HG02678 (cell line): Measurements from ENCODE around the gene PTPRCAP.
"Not testable (repeated sequence)": the region's sequence is repeated elsewhere in the genome, so short reads cannot be mapped to it uniquely, and the experiment has no call there.

Experiments
- ATAC-seq: cut with Tn5 transposase; IDR thresholded peaks from one replicate; pipeline ENCODE4 v1.9.1; 2021; ENCODE audit warnings: mild to moderate bottlenecking, moderate library complexity; ENCODE audit not compliant: unreplicated experiment

PTPRCAP gene, protein sequence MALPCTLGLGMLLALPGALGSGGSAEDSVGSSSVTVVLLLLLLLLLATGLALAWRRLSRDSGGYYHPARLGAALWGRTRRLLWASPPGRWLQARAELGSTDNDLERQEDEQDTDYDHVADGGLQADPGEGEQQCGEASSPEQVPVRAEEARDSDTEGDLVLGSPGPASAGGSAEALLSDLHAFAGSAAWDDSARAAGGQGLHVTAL

DNA sequence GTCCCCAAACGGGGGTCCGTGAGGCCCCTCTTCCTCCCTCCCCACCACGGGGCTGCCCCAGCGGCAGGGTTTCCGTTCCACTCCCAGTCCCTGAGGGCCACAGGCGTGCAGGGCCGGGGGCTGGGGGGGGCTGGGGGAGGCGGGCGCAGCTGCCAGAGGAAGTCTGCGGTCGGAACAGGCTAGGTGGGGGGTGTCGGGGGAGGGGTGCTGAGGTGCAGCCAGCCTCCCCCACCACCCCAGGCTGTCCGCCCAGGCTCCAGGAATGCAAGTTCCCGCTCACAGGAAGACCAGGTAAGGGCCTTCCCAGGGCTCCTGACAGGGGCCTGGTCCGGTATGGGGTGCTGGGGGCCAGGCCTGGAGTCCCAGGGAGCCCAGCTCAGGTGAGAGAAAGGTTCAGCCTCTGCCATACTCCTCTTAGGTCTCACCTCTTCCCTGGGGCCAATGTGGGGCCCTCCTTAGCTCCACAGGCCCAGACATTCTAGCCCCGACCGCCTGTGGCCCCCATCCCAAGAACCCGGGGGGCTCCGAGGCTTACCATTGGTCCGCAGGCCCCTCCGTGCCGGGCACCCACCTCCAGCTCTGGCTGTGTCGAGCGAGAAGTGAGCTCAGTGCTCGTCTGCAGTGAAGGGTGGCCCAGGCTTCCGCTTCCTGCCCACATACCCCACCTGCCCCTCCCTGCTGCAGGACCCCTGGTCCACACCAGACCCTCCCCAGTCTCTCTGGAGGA, at the start of gene PTPRCAP:
Gene PTPRCAP, minus strand, starts transcription at position 601 of the 727 bp plus-strand sequence. Its CDS starts 63 bp downstream, at position 538.
- ATAC-seq, result peak; percentile 37

DNA sequence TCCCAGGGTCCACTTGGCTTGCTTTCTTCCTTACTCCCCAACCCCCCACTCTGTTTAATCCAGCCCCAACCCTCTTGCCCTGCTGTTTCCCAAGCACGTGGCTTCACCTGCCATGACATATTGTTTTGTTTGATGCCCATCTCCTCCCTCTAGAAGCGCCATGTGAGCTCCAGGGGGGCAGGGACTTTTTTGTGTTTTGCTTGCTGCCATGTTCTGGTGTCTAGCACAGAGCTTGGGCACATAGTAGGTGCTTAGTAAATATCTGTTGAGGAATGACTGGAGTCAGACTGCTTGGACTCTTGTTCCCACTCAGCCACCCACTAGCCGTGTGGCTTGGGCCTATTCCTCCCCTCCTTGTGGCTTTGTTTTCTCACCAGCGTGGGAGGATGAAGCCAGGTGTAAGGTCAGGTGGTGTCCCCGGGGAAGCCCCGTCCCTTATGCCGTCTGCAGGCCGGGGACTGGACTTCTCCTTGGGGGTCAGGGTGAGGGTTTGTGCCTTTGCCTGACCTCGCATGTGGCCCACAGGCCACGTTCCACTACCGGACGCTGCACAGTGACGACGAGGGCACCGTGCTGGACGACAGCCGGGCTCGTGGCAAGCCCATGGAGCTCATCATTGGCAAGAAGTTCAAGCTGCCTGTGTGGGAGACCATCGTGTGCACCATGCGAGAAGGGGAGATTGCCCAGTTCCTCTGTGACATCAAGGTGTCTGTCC, 49.2 kb upstream of the PTPRCAP start:
- ATAC-seq, result peak; percentile 35

DNA sequence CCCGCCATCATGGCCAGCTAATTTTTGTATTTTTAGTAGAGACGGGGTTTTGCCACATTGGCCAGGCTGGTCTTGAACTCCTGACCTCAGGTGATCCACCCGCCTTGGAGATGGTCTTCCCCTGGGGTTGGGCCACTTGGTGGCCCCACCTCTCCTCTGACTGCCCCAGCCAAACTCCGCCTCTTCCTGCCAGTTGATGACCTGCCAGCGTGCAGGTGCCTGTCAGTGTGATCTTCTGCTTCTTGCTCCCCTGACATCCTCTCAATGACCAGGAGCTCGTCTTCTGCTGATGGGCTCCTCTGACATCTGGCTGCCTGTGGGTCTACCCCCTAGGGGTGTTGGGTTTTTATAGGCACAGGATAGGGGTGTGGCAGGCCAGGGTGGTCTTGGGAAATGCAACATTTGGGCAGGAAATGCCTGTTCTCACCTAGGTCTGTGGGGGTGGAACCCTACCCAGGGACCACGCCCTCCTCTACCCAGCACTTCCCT, 48.4 kb upstream of the PTPRCAP start:
- not testable (repeated sequence) for ATAC-seq

DNA sequence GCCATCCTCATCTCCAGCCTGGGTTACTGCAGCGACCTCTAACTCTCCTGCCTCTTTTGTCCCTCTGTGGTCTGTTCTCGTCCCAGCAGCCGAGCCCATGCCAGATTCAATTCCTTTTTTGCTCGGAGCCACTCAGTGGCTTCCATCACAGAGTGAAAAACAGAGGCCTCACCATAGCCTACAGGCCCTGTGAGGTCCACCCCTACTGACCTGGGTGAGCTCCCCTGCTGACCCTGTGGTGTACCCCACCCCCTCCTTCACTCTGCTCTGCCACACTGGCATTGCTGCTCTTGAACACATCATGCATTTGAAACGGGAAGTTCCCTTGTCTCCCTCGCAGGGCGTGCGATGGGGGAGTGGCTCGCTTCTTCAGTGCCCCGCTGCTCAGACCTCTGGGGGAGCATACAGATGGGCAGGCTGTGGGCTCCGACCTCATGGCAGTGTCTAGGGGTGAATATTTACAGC, 47.4 kb upstream of the PTPRCAP start:
- no peak for ATAC-seq

DNA sequence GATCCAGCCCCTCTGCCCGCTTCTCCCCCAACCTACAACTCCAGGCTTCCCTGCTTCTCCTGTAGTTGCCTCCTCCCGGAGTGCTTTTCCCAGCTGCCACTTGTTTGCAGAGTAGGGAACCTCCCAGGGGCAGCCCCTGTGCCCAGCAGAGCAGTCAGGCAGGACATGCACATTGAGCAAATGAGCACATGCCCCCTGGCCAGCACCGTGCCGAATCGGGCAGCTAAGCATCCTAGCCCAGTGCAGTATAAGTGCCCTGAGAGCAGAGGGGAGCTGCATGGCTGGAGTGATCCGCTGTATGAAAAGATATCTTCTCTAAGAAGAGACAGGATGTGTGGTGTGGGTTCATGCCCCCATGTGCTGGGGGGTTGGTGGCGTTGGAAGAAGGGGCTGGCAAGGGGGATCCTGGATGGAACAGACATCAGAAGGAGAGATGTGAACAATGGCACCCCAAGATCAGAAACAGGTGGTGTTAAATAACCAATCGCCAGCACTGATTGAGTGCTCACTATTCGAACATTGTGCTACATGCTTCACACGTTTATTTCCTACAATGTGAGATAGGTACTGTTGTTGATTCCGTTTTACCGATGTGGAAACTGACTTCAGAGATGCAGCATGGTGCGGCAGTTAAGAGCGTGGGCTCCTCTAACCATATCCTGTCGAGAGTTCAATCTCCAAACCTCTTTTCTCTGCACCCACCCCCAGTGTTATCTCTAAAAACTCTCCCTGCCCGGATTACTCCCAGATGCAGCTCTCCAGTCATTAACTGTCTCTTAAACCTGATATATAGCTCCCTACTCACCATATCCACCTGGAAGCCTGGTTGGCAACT, 46.6 kb upstream of the PTPRCAP start:
- ATAC-seq, result no peak

DNA sequence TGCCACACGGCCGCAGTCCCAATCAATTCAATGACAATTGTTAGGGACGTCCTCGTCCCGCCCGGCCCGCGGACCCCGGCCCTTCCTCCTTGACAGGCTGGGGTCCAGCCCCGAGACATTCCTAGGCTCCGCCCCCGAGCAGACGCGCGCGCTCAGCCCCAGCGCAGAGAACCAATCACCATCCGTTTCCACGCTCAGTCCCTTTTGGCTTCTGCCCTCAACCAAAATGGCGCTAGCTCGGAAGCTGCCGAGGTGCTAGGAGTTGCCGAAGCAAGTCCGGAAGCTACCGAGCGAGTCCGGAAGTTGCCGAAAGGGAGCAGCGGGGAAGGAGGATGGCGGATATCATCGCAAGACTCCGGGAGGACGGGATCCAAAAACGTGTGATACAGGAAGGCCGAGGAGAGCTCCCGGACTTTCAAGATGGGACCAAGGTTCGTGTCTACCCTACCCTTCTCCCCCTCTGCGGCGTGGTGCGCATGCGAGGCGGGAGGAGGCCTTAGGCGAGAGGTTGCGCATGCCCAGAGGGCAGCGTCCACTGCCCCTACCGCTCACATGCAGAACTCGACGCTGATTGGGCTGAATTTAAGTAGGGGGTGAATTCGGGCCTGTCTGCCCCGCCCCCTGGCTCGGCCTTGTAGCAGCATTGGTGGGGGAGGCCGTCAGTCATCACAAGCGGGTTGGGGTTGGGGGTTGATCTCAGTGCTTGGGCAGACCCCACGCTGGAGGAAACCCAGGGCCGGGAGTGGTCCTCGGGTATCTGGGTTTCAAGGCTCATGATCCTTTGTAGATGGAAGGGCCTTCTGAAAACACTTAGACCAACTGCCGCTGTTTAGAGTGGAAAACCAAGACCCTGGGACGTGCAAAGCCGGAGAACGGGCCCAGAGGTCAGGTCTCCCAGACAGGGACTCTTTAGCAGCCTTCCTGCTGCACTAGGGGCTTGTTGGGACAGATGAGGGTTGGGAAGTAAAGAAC, 45.6 kb upstream of the PTPRCAP start, which contains the start of gene AIP:
Gene AIP, plus strand, starts transcription at position 200 of the 972 bp plus-strand sequence. Its CDS starts 133 bp downstream, at position 333.
- peak; percentile 69 for ATAC-seq

DNA sequence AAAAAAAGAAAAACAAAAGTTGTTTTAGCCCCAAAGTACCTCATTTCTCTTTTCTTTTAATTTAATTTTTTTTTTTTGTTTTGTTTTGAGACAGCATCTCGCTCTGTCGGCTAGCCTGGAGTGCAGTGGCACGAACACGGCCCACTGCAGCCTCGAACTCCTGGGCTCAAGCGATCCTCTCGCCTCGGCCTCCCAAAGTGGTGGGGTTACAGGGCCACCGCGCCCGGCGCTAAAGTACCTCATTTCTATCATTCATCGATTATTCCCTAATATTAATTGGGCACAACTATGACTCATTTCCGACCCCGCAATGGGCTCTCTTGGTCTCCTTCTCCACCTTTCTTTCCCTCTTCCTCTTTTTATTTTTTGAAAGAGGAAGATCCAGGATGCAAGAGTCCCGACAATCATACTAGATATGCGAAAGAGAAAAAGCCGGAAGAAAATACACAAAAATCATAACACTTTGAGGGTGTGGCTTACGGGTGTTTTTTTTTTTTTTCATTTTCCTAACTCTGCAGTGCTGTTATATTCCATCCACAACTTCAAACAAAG, 44.9 kb upstream of the PTPRCAP start:
- ATAC-seq, result peak; percentile 0

DNA sequence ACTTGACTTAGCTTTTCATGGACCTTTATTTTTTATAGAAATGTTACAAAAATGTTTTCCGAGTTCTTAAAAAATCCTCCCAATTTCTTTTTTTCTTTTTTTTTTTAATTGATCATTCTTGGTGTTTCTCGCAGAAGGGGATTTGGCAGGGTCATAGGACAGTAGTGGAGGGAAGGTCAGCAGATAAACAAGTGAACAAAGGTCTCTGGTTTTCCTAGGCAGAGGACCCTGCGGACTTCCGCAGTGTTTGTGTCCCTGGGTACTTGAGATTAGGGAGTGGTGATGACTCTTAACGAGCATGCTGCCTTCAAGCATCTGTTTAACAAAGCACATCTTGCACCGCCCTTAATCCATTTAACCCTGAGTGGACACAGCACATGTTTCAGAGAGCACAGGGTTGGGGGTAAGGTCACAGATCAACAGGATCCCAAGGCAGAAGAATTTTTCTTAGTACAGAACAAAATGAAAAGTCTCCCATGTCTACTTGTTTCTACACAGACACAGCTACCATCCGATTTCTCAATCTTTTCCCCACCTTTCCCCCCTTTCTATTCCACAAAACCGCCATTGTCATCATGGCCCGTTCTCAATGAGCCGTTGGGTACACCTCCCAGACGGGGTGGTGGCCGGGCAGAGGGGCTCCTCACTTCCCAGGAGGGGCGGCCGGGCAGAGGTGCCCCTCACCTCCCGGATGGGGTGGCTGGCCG, 40.0 kb upstream of the PTPRCAP start:
- ATAC-seq, result not testable (repeated sequence)

DNA sequence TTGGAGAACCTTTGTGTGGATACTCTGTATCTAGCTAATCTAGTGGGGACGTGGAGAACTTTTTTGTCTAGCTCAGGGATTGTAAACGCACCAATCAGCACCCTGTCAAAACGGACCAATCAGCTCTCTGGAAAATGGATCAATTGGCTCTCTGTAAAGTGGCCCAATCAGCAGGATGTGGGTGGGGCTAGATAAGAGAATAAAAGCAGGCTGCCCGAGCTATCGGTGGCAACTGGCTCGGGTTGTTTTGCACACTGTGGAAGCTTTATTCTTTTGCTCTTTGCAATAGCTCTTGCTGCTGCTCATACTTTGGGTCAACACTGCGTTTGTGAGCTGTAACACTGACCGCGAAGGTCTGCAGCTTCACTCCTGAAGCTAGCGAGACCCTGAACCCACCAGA, 39.2 kb upstream of the PTPRCAP start:
- ATAC-seq, result not testable (repeated sequence)

DNA sequence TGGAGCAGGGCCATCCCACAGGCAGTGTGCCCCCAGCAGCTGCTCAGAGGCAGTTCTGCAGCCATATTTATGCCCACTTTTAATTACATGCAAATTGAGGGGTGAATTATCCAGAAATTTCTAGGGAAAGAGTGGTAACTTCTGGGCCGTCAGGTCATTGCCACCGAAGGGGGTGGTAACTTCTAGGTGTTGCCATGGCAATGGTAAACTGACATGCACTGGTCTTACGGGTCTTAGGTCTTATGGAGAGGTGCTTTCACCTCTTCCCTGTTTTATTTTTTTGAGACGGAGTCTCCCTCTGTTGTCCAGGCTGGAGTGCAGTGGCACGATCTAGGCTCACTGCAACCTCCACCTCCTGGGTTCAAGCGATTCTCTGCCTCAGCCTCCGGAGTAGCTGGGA, 35.4 kb upstream of the PTPRCAP start:
- ATAC-seq, result no peak

DNA sequence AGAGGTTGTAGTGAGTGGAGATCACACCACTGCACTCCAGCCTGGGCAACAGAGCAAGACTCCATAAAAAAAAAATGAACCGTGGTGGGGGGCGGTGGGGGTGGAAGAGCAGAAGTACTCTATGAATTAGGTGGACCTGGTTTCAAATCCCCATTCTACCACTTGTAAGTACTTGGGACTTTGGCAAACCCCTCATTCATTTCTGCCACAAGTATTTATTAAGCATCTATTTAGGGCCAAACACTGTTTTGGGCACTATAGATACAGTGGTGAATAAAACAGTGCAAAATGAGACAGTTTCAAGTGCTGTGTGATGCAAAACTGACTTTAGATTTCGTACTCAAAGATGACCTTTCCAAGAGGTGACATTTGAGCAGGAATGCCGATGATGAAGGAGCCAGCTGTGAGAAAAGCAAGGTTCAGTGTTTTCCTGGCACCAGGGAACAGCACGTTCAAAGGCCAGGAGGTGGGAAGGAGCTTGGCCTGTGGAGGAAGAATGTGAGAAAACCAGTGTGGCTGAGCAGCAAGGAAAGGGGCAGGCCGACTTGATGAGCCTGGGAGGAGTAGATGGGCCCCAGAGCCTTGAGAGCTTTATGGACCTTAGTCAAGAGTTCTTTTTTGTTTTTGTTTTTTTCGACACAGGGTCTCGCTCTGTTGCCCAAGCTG, 33.0 kb upstream of the PTPRCAP start:
- ATAC-seq, result no peak

DNA sequence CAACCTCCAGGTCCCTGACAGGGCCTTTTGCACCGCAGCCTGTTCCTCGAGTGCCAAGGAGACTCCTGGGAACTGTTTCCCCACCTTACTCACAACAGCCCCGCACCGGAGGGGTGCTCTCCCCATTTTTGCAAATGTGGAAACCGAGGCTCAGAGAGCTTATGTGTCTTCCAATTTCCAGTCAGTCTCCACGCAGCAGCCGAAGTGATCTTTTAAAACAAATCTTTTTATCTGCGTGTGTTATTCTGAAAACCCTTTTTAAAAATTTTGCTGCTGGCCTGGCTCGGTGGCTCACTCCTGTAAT, 32.0 kb upstream of the PTPRCAP start:
- ATAC-seq, result no peak

DNA sequence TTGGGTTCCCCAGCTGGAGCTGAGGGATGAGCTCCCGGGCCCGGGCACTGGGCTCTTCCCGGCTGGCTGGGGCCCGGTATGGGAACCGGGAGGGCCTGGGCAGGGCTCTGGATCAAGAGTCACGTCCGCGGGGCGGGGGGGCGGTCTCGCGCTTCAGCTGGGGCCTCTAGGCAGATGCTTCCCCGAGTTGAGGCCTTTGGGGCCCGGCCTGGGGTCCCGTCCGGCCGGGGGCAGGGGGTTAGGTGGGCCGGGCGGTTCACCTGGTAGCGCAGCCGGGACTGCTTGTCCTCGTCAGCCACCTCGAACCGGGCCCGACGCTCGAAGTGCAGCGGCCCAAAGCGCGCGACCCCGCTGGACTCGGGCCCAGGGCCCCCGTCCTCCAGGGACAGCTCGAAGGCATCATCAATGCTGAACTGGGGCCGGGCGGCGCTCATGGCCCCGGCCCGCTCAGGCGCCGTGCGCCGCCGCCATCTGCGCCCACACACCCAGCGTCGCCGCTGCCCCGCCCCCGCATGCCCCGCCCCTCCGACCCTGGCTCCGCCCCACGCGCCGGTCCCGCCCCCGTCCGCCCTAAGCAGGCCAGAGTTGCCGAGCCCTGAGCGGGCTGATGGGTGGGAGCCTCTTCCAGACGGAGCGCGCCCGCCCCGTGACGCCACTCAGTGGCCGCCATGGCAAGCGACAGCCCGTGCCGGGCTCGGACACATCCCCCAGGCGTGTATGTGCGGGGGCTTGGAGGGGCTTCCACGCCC, 31.5 kb upstream of the PTPRCAP start, which contains the start of gene TMEM134:
Gene TMEM134, minus strand, starts transcription at position 493 of the 749 bp plus-strand sequence. Its CDS starts 59 bp downstream, at position 434.
- peak; percentile 74 for ATAC-seq

DNA sequence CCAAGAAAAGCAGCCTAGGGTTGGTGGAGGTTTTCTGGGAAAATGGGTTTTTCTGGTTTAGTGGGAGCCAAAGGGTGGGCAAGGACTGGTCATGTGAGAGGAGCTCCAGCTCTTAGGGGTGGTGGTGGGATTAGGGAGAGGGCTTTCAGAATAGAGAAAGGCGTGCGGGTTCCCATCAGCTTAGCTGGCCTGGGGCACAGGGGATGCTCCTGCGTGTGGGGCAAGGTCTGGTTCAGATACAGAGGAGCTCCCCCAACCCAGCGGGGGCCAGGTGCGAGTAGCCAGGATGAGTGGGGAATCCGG, 30.9 kb upstream of the PTPRCAP start:
- peak; percentile 1 for ATAC-seq

DNA sequence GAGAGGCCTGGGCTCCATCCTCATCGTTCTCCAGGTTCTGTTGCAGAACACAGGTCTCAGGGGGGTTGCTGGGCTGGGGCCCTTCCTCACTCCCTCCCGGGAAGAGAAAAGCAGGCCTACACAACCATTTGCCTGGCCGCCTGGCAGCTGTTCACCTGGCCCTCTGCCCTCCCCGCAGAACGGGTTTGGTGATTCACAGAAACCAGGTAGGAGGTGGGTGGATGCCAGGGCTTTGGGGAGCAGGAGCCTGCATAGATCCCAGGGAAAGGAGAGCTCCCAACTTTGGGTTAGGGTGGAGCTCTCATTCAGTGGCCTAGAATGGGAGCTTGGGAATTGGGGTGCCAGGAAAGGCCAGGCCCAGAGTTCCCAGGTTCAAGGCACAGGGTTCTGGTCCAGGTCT, 30.6 kb upstream of the PTPRCAP start:
- no peak for ATAC-seq

DNA sequence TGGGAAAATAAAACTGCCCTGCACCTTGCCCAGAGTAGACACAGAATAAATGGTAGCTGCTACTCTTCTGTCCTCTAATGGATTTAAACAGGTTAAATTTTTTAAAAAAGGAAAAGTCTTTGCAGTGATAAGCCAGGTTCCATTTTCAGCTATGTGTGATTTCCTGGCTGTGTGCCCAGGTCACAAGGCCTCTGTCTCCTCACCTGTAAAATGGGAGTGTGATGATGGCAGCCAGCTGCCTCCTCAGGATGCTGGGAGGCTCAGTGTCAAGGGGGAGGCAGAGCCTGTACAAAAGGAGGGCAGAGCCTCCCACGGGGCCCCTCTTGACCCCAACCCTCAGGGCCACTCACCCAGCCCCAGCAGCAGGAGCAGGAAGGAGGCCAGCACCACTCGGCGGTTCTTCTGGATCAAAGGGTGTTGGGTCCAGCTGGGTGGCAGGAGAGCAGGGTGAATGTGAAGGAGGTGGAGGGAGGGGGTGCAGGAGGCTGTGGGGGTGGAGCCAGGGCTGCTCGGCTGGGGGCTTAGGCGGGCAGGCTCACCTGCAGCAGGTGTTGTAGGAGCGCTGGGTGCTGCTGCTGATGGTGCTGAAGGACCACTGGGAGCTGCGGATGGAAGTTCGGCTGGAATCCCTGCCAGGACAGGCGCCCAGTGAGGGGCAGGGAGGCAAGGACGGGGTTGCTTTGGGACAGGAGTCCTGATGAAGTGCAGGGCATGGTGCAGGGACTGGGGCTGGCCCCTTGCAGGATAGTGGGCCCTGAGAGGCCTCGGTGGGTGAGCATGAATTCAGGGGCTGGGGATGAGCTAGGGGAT, 29.7 kb upstream of the PTPRCAP start:
- no peak for ATAC-seq

DNA sequence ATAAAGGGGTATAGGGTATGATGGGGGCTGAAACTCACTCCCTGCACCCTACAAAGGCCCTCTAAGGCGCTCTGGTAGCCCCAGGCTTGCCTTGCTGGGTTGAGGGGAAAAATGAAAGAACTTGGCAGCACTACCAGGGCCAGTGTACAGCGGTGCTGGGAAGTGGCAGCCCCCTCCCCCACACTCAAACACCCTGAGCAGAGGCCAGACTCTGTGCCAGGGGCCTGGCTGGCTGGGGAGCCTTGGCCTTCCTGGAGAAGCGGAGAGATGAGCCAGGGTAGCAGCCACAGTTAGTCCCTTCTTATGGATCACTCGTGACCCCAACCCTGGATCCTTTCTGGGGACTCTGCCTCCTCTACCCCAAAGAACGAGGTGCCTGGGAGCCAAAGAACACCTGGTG, 28.9 kb upstream of the PTPRCAP start:
- no peak for ATAC-seq
